ES-I3 (cell line): ENCODE data around the gene PANK2.
"Not testable (repeated sequence)": the region's sequence is repeated elsewhere in the genome, so short reads cannot be mapped to it uniquely, and the experiment has no call there.

Experiments used
- H3K36me3 ChIP-seq: 2 replicates; pipeline ENCODE4 v1.6.1; 2013; ENCODE audit warnings: mild to moderate bottlenecking, low read length, control low read depth, moderate library complexity; ENCODE audit not compliant: insufficient read depth
- H3K4me1 ChIP-seq: 2 replicates; pipeline ENCODE4 v1.6.1; 2013; ENCODE audit warnings: mild to moderate bottlenecking, control low read depth, low read length; ENCODE audit not compliant: insufficient read depth
- H3K9ac ChIP-seq: 2 replicates; pipeline ENCODE4 v1.6.1; 2013; ENCODE audit warnings: low read depth, mild to moderate bottlenecking, low read length, moderate library complexity
- H3K9me3 ChIP-seq: 2 replicates; pipeline ENCODE4 v1.6.1; 2013; ENCODE audit warnings: mild to moderate bottlenecking, low read length, moderate library complexity; ENCODE audit not compliant: control insufficient read depth, insufficient read depth

Gene PANK2

GRCh38 chr20:3935295-3935955, 46.2 kb downstream of the PANK2 start:
- no peak overlapping the region for H3K9ac ChIP-seq
- H3K9me3 ChIP-seq = no peaks in the 10 kb centered on the region
- H3K36me3 ChIP-seq = no peaks in the 10 kb centered on the region
- H3K4me1 ChIP-seq = no peaks in the 10 kb centered on the region

GRCh38 chr20:3935956-3936340, 46.8 kb downstream of the PANK2 start:
- Histone ChIP-seq H3K36me3 (no peaks in the 10 kb centered on the region), H3K9me3 (no peaks in the 10 kb centered on the region), H3K9ac (no peak overlapping the region), H3K4me1 (no peaks in the 10 kb centered on the region)

GRCh38 chr20:3937618-3938017, 48.4 kb downstream of the PANK2 start:
- H3K9ac ChIP-seq = no peak overlapping the region
- H3K36me3 ChIP-seq = no peaks in the 10 kb centered on the region
- no peaks in the 10 kb centered on the region for H3K4me1 ChIP-seq
- no peaks in the 10 kb centered on the region for H3K9me3 ChIP-seq

DNA sequence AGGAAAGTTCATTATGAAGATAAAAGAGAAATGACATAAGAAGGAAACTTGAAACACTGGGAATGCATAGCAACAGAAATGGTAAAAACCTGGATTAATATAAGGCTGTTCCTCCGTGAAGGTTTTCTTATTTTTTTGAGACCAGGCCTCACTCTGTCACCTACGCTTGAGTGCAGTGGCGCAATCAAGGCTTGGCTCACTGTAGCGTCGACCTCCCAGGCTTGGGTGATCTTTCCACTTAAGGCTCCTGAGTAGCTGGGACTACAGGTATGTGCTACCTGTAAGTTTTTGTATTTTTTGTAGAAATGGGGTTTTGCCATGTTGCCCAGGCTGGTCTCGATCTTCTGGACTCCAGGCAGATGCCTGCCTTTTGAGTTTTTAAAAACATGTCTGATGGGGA, 51.7 kb downstream of the PANK2 start:
- no peaks in the 10 kb centered on the region for H3K36me3 ChIP-seq
- H3K4me1 ChIP-seq = no peaks in the 10 kb centered on the region
- H3K9ac ChIP-seq = no peak overlapping the region
- no peaks in the 10 kb centered on the region for H3K9me3 ChIP-seq

GRCh38 chr20:3946666-3947065, 57.5 kb downstream of the PANK2 start:
- H3K9me3 ChIP-seq, H3K9ac ChIP-seq, H3K4me1 ChIP-seq, H3K36me3 ChIP-seq: not testable (repeated sequence)

GRCh38 chr20:3964719-3965118, 75.5 kb downstream of the PANK2 start:
- Histone ChIP-seq H3K4me1 (no peaks in the 10 kb centered on the region), H3K36me3 (no peaks in the 10 kb centered on the region), H3K9ac (no peak overlapping the region), H3K9me3 (no peaks in the 10 kb centered on the region)

GRCh38 chr20:3966571-3966970, 77.4 kb downstream of the PANK2 start:
- Histone ChIP-seq H3K4me1 (no peaks in the 10 kb centered on the region), H3K9ac (no peak overlapping the region), H3K36me3 (no peaks in the 10 kb centered on the region), H3K9me3 (no peaks in the 10 kb centered on the region)

DNA sequence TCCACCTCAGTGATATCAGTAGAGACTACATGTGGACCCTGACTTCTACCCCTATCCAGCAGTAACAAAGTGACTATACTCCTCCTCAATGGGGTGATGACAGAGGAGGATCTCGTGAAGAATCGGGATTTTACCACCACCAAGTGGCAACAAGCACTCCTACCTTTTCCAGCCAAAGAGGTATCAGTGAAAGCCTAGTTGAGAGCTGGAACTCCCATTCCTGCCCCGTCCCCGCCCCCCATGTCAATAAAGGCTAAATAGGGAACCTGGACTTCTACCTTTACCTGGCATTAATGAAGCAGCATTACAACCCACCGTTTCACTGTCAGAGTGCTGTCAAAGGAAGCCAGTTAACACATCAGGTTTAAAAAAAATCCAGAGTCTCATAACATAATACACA, 80.8 kb downstream of the PANK2 start:
- Histone ChIP-seq H3K36me3 (no peaks in the 10 kb centered on the region), H3K4me1 (no peaks in the 10 kb centered on the region), H3K9ac (no peak overlapping the region), H3K9me3 (no peaks in the 10 kb centered on the region)

DNA sequence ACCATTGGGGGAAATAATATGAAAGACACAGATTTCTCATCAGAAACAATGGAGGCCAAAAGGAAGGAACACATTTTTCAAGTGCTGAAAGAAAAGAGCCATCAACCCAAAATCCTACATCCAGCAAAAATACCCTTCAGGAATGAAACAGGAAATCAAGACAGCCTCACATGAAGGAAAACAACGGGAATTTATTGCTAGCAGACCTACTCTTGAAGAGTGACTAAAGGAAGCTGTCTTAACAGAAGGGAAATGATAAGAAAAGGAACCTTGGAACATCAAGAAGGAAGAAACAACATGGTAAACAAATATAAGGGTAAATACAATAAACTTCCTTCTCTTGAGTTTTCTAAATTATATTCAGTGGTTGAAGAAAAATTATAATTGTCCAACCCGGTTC, 82.0 kb downstream of the PANK2 start:
- Histone ChIP-seq H3K36me3 (no peaks in the 10 kb centered on the region), H3K9me3 (no peaks in the 10 kb centered on the region; the same call in 1 of the 2 replicates), H3K4me1 (no peaks in the 10 kb centered on the region), H3K9ac (no peak overlapping the region)

DNA sequence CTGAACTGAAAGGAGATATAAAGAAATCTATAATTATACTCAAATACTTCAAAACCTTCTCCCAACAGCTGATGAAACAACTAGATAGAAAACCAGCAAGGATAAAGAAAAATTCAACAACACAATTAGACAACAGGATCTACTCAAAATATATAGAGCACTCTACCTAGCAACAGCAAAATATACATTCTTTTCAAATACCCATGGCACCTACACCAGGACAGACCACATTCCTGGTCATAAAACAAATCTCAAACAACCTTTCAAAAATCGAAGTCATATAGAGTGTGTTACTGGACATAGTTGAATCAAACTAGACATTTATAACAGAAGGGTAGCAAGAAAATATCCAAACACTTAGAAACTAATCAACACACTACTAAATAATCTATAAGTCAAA, 83.0 kb downstream of the PANK2 start:
- no peaks in the 10 kb centered on the region for H3K36me3 ChIP-seq

DNA sequence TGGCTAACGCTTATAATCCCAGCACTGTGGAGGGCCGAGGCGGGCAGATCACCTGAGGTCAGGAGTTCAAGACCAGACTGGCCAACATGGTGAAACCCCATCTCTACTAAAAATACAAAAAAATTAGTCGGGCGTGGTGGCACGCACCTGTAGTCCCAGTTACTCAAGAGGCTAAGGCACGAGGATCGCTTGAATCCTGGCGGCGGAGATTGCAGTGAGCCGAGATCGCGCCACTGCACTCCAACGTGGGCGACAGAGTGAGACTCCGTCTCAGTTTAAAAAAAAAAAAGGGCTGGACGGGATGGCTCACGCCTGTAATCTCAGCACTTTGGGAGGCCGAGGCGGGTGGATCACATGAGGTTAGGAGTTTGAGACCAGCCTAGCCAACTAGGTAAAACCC, 83.4 kb downstream of the PANK2 start:
- H3K9ac ChIP-seq, H3K4me1 ChIP-seq, H3K36me3 ChIP-seq, H3K9me3 ChIP-seq: not testable (repeated sequence)

More for the DNA sequence above, 83.0 kb downstream of the PANK2 start:
- H3K9me3 ChIP-seq = no peaks in the 10 kb centered on the region; the same call in 1 of the 2 replicates
- H3K4me1 ChIP-seq = no peaks in the 10 kb centered on the region
- no peak overlapping the region for H3K9ac ChIP-seq

- Histone ChIP-seq H3K9me3 (no peaks in the 10 kb centered on the region; the same call in 1 of the 2 replicates), H3K36me3 (no peaks in the 10 kb centered on the region), H3K9ac (no peak overlapping the region), H3K4me1 (no peaks in the 10 kb centered on the region)
Observed at GRCh38 chr20:3973705-3974104, 84.5 kb downstream of the PANK2 start.

- Histone ChIP-seq H3K9ac (no peak overlapping the region), H3K9me3 (no peaks in the 10 kb centered on the region; the same call in 1 of the 2 replicates), H3K4me1 (peaks cover 3% of the 10 kb centered on the region), H3K36me3 (no peaks in the 10 kb centered on the region)
Observed at GRCh38 chr20:3976511-3976910, 87.3 kb downstream of the PANK2 start.
